ENCODE measurements around the gene ILKAP. TPM values are rescaled to one million over a fixed set of nuclear protein-coding genes. Genes with fewer than 3 reads are reported as not detected.

The ILKAP gene
- total RNA-seq, 1 donor from 2014 or later: 22.6 TPM

GRCh38 chr2:238228700-238229099 lies 25.2 kb upstream of the ILKAP start:
- Histone ChIP-seq H3K27ac (peak overlapping the region in 1 of 2 donors; percentile 22), H3K4me1 (no peaks in the 10 kb centered on the region)

DNA sequence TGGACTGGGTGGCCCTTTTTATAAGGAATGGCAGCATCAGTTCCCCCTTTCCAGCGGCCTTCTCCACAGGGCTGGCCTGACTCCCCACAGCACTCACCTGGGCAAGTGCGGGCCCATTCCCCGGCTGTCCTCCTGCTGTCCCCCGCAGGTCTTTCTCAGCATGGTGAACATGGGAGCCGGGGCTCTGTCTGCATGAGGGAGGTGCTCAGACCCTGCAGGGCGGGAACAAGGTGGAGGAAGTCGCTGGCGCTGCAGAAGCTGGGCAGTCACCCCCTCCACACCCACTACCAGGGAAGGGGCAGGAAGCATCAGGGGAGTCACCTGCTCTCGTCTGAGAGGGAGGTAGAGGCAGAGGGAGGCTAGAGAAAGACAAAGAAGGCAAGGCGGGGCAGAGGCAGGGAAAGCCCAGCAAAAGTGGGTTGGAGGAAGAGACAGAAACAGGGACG lies 24.1 kb upstream of the ILKAP start:
- Histone ChIP-seq H3K4me3 (no peak overlapping the region), H3K9me3 (no peaks in the 10 kb centered on the region), H3K27me3 (no peaks in the 10 kb centered on the region), H3K27ac (no peak overlapping the region), H3K4me1 (no peaks in the 10 kb centered on the region), H3K36me3 (no peaks in the 10 kb centered on the region)
- intact Hi-C loops (cut with DNase I): no loop called here
- no peak for DNase-seq (ENCODE audit: low spot score in 2 of 2)
- no peak for TF ChIP-seq CTCF (IDR thresholded peaks at IDR 0.05)

More at GRCh38 chr2:238228700-238229099, 25.2 kb upstream of the ILKAP start:
- no peaks in the 10 kb centered on the region for H3K36me3 ChIP-seq
- H3K27me3 ChIP-seq: no peaks in the 10 kb centered on the region
- no peak for TF ChIP-seq CTCF (IDR thresholded peaks at IDR 0.05)
- no peak overlapping the region for H3K4me3 ChIP-seq
- no peak for DNase-seq (ENCODE audit: low spot score in 2 of 2)
- no peaks in the 10 kb centered on the region for H3K9me3 ChIP-seq
- intact Hi-C loops (cut with DNase I): no loop called here

DNA sequence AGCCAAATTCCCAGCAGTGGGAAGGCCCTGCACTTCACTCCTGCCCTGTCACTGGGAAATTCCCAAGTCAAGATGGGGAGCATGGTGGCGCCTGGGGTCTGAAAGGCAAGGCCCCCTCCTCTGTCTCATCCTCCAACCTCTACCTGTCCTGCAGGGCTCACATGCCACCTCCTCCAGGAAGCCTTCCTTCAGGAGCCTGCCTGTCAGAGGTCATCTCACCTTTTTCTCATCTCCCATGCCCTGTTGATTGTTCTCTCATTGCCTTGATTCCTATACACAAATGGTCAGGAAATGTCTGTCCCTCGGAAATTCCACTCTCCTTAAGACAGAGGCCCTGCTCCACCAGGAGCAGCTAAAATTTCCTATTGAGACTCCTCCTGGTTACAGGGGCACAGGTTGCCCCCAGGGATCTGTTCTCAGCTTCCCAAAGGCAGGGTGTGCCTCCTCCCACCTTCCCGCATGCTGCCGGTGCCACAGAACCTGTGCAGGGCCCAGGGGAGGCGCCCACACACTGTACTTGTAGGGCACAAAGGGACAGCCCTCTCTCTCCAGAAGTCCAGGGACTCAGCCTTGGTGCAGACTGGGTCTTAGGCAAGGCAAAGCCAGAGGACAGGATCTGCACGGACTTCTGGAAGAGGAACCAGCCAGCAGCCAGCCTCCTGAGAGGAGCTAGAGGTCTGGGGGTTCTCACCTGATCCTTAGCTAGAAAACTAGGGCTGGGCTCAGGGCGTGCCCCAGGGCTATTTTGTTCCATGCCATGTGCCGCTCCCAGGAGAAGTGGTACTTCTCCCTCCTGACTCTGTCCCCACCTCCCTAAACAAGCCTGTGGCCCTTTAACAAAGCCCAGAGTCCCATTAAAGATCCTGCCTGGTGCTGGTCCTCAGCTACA lies 23.4 kb upstream of the ILKAP start:
- DNase-seq (ENCODE audit: low spot score in 2 of 2): no peak
- no peaks in the 10 kb centered on the region for H3K36me3 ChIP-seq
- intact Hi-C loops (cut with DNase I): no loop called here
- no peak for TF ChIP-seq CTCF (IDR thresholded peaks at IDR 0.05)
- H3K9me3 ChIP-seq: no peaks in the 10 kb centered on the region
- H3K4me1 ChIP-seq: no peaks in the 10 kb centered on the region
- no peaks in the 10 kb centered on the region for H3K27me3 ChIP-seq
- H3K27ac ChIP-seq: no peak overlapping the region
- H3K4me3 ChIP-seq: no peak overlapping the region

DNA sequence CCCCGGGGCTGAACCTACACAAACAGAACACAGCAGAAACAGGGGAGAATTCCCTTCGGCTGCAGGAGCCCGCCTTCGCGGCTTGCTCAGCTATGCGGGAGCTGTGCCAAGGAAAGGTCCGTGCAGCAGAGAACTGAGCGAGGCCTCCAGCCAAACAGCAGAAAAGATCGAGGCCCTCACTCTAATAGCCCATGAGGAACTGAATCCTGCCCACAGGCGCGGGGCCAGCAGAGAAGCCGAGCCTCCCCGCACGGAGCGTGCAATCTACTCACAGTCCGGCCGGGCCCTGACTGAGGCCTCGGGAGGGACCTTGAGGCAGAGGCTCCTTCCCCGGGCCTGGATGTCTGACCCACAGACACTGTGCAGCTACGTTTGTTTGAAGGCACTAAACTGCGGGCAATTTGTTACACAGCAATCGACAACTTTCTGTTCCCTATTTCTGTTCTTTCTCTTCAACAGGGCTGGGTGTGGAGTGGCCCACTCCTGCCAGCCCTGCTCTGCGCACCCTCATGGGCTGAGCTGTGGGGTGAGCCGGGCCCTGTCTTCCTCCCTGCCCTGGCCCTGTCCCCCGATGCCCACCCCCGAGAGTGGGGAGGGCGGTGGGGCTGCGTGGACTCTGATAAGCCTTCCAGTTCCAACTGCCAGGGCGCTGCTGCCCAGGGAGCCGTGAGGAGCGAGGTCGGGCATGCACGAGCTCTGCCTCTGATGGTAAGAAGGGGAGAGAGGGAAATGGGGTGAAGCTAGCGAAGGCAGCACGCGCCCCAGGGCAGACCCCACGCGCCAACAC lies 22.6 kb upstream of the ILKAP start:
- Histone ChIP-seq H3K4me3 (no peak overlapping the region), H3K27ac (no peak overlapping the region), H3K36me3 (no peaks in the 10 kb centered on the region), H3K9me3 (no peaks in the 10 kb centered on the region), H3K4me1 (no peaks in the 10 kb centered on the region), H3K27me3 (no peaks in the 10 kb centered on the region)
- no peak for DNase-seq (ENCODE audit: low spot score in 2 of 2)
- intact Hi-C loops (cut with DNase I): no loop called here
- no peak for TF ChIP-seq CTCF (IDR thresholded peaks at IDR 0.05)

DNA sequence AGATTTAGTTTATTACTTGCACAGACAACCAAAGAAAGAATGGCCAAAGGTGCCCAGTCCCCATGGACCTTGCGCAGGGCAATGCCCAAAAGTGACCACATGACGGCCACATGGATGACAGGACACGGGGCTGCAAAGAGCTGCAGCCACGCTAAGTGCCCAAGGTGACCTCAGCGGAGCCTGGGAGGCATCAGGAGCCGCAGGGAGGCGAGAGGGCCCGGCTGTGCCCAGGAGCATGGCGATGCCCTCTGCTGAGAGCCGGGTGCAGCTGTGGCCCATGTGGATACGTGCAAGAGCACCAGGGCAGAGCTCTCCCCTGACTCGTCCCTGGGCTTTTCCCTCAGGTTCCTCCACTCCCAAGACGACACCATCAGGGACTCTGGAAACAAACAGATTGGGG lies 21.6 kb upstream of the ILKAP start:
- TF ChIP-seq CTCF (IDR thresholded peaks at IDR 0.05): no peak
- no peaks in the 10 kb centered on the region for H3K9me3 ChIP-seq
- no peak overlapping the region for H3K27ac ChIP-seq
- H3K4me1 ChIP-seq: no peaks in the 10 kb centered on the region
- no peak overlapping the region for H3K4me3 ChIP-seq
- no peak for DNase-seq (ENCODE audit: low spot score in 2 of 2)
- no peaks in the 10 kb centered on the region for H3K27me3 ChIP-seq
- H3K36me3 ChIP-seq: no peaks in the 10 kb centered on the region
- intact Hi-C loops (cut with DNase I): no loop called here

All from ascending aorta (tissue), 2 donors.